HK-2 (cell line): ENCODE results near the gene SAMD14.

Experiments used
- DNase-seq: peaks from one replicate; pipeline ENCODE4 v3.0.0-alpha.2; 2018; ENCODE audit not compliant: unreplicated experiment

SAMD14 gene

DNA sequence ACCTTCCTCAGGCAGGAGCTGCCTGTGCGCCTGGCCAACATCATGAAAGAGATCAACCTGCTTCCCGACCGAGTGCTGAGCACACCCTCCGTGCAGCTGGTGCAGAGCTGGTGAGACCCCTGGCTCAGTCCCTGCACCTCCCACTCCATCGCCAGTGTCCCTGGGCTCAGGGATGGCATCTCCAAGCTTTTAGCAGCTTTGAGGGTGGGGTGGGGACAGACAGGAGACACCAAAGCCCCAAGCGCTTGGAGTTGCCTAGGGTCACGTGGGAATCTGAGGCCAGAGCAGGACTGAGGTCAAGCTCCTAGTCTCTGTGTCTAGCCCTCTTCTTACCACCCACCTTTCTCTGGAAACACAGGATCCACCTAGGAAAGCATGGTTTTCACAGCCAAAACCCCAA, 32.5 kb downstream of the SAMD14 start:
- no peak for DNase-seq

DNA sequence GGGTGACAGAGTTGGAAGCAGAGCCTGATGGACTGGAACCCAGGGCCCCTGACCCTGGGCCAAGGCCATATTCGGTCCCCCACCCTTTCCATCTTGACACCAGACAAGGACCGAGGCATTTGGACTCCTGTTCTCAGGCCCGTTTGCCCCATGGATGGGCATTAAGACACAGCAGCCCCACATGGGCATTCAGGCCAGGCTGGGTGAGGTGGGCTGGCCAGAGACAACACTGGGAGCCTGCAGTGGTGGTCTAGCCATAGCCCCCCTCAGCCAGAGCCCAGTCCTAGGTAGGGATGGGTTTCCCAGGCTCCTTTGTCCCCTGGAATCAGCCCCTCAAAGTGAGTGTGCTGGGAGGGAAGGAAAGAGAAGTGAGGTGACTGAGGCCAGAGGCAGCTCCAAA, 33.2 kb downstream of the SAMD14 start:
- no peak for DNase-seq

DNA sequence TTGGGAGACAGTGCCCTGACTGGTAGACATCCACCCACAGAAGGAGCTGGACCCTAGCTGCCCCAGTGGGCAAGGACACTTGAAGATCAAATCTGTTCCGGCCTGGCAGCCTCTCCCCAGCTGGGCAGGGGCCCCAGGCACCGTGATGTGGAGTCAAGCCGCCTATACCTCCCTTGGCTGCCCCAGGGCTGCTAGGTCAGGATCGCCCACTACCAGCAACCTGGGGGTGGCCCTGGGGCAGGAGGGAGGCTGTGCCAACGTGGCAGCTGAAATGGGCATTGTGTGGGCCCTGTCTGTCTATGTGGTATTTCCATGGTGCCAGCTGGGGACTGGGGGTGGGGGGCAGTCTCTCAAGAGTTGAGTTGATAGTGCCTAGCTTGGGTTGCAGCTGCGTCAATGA, 33.9 kb downstream of the SAMD14 start:
- no peak for DNase-seq

DNA sequence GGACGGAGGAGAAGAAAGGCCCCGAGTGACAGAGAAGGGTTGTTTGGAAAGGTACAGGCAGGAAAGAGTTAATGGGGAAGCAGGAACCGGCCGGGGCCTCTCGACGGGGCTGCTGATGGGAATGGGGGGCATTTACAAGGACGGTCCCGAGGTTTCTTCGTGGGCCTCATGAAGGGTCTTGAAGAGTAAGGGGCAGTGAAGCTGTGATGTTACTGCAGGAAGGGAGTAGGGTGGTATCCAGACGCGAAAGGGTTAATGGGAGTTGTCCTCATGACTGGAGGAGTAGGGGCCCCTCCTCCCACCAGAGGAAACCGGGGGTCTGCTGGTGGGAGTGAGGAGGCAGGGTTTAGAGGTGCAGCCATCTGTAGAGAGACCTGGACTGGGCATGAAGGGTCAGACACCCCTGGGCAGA, 34.3 kb downstream of the SAMD14 start:
- no peak for DNase-seq

DNA sequence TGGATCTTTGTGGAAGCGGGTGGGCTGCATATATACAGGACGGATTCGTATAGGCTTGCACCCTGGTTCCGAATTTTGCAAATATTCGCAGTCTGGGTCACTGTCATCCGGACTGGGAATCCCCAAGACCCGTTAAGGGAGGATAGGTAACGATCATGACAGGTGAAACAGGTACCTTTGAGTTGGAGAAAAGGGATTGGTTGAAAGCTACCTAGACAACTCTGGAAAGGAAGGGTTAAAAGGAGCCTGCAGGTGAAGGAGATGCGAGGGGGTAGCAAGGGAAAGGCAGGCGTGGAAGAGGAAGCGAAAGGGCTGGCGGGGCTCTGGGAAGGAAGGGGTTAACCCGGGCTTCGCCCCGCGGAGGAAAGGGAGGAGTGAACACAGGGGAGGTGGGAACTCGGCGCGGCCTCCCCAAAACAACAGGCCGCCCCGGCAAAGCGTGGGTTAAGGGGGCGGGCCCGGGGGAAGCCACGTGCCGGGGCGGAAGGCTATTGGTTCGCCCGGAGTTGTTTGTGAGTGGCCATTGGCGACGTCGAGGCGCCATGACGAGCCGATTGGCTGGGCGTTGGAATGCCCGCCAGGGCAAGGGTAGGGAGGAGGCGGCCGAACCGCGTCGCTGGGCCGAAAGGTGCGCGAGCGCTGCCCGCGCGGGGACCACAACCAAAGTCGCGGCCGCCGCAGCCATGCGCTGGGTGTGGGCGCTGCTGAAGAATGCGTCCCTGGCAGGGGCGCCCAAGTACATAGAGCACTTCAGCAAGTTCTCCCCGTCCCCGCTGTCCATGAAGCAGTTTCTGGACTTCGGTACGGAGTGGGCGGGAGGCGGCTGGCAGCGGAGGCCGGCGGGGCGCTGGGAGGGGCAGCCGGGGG, 35.0 kb downstream of the SAMD14 start, which contains the start of gene PDK2:
Gene PDK2, plus strand, starts transcription at position 599 of the 867 bp plus-strand sequence. Its CDS starts 85 bp downstream, at position 684.
- DNase-seq = peak; percentile 95

DNA sequence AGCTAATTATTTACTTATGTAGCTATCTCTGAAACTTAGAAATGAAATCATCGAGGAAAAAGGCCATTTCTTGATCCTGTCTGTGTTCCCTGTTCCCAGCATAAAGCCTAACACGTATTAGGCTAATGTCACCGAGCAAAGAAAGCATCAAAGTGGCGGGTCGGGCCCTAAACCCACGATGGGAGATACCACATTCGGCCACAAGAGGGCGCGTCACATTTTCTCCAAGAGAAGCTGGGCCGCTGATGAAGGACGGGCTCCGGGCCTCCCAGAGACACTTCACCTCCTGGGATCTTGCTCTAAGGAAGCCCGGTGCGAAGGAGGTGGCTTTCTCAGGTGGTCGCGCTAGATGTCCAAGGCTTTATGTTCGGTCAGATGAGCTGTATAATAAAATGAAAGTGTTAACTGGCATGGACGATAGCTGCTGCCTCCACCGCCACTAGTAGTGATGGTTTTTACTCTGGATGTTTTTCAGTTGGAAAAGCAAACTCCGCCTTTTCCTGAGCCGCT, 35.7 kb downstream of the SAMD14 start:
- DNase-seq = peak; percentile 91

DNA sequence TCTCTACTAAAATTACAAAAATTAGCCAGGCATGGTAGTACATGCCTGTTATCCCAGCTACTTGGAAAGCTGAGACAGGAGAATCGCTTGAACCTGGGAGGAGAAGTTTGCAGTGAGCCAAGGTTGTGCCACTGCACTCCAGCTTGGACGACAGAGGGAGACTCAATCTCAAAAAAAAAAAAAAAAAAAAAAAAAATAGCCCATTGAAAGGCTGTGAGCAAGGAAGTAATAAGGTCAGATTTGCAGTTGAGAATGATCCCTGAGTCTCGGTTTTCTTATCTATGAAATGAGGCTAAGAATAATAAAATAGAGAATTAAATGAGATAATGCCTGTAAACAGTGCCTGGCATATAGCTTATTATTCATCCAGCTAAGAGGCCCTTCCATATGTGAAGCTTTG, 36.2 kb downstream of the SAMD14 start:
- no peak for DNase-seq

DNA sequence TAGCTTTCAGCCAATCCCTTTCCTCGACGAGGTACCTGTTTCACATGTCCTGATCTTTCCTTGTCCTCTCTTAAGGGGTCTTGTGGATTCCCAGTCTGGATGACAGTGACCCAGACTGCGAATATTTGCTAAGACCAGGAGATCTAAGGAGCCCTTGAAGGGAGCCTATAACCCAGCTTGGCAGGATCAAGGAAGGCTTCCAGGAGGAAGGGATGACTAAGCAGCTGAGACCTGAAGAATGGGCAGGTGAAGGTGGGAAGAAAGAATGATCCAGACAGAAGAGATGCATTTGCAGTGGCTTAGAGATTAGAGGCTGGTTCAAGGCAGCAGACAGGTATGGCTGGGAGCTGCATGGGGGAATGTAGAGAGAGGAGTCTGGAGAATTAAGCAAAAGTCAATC, 36.7 kb downstream of the SAMD14 start:
- DNase-seq = no peak

DNA sequence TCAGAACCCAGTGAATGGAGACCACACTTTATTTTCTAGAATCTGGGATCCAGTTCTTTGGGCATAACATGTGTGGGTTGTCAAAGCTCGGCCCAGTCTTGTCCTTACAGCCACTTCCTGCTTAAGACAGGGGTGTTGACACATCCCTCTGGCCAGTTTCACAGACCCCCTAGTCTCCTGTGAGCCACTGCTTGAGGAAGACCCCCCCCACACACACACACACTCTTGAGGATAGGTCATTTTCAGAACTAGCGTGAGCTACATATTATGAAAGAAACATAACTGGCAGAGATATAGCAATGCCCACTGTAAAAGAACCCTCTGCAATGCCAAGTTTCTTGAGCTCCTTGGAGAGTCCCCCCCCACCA, 38.1 kb downstream of the SAMD14 start:
- DNase-seq = no peak

DNA sequence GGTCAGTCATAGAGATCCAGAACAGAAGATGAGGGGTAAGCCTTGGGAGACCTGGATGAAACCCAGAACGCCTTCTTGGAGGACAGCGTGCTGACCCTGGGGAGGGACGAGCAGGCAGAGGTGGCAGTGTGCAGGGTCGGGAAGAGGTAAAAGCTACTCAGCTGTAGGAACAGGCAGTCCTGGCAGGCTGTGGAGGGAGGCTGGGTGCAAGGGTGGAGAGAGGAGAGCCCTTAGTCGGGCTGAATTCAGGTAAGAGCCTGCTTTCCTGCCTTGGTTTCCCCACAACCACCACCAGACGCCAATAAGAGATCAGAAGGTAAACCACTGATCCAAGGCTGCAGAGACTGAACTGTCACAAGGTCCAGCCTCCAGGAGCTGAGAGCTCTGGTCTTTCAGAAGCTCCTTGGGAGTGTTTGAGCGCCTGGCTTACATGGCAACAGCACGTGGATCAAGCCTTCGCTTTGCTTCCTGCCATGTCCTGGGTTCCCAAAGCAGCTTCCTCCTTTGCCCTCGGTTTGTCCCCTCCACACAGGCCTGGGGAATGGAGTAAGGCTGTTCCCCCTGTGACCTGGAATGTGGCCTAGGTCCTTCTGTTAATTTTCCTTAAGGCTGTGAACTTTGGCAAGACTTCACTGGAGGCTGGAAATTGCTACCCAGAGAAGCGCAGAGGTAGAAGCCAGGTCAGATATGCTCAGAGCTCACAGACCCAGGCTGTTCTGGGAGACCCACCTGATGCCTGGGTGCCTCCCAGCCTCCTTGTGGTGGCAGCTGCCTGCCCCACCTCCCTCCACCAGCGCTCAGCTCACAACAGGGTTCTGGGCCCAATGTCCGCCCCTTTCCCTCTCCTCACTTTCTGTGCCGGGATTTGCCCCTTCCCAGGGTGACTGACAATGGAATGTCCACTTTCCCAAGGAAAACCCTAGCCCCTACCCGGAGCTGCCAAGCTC, 38.7 kb downstream of the SAMD14 start:
- peak; percentile 31 for DNase-seq

DNA sequence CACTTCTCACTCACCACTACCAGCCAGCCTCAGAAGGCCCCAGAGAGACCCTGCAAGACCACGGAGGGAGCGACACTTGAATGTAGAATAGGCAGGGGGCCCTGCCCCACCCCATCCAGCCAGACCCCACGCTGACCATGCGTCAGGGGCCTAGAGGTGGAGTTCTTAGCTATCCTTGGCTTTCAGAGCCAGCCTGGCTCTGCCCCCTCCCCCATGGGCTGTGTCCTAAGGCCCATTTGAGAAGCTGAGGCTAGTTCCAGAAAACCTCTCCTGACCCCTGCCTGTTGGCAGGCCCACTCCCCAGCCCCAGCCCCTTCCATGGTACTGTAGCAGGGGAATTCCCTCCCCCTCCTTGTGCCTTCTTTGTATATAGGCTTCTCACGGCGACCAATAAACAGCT, 39.9 kb downstream of the SAMD14 start:
- no peak for DNase-seq

DNA sequence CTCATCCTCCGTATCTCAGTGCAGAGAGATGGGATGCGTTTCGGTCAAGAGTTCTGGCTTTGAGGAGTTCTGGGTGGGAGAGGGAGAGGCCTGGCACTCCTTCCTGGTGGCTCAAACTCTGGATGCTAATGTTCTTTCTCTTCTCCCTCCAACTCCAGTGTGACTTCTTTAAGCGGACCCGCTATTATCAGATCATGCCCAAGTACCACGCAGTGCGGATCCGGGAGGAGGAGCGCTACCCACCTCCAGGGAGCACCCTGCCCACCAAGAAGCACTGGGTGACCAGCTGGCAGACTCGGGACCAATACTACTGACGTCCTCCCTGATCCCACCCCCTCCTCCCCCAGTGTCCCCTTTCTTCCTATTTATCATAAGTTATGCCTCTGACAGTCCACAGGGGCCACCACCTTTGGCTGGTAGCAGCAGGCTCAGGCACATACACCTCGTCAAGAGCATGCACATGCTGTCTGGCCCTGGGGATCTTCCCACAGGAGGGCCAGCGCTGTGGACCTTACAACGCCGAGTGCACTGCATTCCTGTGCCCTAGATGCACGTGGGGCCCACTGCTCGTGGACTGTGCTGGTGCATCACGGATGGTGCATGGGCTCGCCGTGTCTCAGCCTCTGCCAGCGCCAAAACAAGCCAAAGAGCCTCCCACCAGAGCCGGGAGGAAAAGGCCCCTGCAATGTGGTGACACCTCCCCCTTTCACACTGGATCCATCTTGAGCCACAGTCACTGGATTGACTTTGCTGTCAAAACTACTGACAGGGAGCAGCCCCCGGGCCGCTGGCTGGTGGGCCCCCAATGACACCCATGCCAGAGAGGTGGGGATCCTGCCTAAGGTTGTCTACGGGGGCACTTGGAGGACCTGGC, 40.8 kb downstream of the SAMD14 start:
- no peak for DNase-seq

DNA sequence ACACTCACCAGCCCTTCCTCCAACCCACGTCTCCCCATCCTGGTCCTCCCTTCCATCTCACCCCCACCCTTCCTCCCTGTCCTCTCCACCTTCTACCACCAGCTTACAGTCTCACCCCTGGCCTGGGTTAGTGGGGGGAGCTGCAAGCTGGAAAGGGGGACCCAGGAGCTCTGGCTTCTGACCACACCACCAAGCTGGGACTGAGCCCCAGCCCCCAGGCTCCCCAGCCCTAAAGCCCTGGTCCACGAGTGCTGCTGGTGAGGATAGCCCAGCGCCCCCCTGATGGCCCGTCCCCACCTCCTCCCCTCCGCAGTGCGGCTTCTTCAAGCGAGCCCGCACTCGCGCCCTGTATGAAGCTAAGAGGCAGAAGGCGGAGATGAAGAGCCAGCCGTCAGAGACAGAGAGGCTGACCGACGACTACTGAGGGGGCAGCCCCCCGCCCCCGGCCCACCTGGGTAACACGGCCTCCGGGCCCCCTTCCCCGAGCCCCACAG, 42.0 kb downstream of the SAMD14 start:
- no peak for DNase-seq

DNA sequence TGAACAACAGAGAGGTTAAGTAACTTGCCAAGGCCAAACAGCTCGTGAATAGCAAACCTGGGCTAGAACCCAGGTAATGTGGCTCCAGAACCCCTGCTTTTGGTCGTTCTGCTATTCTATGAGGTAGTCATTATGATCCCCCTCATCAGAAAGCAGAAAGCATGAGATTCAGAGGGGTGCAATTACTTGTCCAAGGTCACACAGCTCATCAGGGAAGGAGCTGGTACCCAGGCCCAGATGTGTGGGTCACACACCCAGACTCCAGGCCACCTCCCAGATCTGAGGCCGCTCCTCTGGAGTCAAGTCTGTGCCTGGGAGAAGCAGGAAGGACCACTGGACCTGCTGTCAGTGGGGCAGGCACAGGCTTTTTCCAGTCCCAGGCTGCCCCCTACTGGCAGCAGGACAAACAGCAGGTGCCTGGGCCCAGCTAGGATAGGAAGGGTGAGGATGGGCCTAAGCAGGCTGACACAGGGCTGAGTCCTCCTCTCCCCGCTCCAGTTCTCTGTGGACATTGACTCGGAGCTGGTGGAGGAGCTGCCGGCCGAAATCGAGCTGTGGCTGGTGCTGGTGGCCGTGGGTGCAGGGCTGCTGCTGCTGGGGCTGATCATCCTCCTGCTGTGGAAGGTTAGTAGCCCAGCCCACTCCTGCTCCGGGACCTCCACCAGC, 42.6 kb downstream of the SAMD14 start:
- DNase-seq = peak; percentile 79

DNA sequence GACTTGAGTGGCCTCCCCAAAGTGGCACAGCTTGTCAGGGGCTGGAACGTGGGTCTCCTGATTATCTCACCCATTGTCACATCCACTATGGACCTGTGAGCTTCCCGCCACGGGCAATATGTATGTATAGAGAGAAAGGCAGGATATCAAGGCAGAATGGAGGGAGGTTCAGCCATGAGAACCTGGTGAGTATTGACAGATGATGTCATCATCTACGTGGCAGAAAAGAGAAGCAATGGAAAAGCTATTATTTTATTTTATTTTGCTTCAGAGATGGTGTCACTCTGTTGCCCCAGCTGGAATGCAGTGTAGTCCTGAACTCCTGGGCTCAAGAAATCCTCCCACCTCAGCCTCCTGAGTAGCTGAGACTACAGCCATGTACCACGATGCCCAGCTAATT, 48.2 kb downstream of the SAMD14 start:
- DNase-seq = no peak

DNA sequence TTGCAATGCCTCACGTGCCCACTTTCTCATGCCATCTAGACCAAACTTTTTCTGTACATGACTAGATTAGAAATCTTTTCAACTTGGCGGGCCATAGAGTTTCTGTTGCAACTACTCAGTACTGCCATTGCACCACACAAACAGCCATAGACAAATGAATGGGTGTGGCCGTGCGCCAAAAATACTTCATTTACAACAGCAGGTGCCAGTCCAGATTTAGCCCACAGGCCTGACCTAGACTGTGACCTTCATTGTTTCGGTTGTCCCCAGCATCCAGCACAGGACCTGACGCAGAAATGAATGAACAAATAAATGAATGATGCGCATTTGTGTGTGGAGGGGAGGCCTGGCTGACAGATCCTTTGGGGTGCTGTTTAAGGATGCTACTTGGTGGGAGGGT, 49.1 kb downstream of the SAMD14 start:
- no peak for DNase-seq

DNA sequence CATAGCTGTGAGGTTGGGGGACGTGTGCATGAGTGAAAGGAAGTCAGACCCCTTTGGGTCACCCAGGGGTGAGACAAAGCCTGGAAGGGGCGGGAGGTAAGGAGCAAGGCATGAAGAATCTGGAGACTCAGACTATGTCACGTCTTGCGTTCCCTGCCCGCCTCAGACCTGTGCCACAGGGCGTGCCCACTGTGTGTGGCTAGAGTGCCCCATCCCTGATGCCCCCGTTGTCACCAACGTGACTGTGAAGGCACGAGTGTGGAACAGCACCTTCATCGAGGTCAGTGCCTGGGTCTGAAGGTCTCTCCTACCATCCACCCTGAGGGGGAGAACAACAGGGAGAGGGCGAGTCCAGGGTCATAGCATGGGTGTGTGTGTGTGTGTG, 49.9 kb downstream of the SAMD14 start:
- no peak for DNase-seq

DNA sequence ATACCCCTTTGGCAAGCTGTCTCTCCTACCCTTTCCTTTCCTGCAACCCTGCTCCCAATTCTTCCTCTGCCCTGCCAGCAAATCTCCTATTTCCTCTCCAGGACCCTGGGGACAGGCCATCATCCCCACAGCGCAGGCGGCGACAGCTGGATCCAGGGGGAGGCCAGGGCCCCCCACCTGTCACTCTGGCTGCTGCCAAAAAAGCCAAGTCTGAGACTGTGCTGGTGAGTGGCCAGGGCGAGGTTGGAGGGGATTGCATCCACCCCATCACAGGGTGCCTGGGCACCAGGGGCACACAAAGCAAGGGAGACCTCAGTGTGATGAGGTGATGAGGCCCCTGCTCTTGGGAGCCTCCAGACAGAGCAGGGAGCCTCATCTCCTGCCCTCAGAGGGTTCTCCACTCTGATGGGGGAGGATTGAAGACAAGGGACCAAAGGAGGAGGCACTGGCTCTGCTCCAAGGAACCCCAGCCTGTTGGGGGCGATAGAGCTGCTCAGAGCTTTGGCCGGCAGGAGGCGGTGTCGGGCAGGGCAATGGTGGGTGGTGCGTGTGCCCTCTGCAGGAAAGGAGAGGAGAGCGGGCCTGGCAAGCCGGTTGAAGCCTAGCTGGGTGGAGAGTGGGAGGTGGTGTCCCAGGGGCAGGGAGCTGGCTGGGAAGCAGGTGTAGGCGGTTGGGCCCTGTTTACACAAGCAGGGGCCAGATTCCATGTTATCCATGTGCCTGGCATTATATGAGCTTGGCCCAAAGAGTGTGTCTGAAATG, 50.4 kb downstream of the SAMD14 start:
- DNase-seq = no peak

DNA sequence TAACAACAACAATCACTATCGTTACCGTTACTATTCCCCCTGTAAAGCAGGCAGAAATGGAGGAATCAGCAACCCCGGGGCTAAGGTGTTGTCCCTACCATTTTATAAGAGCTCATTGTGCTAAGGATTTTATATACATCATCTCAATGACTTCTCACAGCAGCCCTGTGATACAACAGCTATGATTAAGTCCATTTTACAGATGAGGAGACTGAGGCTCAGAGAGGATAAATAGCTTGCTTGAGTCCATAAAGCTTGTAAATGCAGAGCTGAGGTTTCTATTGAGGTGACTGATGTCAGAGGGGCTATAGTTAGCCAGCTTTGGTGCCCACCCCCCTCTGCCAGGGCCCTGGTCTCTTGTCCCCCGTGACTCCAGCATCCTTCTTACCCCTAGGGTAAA, 51.5 kb downstream of the SAMD14 start:
- no peak for DNase-seq

DNA sequence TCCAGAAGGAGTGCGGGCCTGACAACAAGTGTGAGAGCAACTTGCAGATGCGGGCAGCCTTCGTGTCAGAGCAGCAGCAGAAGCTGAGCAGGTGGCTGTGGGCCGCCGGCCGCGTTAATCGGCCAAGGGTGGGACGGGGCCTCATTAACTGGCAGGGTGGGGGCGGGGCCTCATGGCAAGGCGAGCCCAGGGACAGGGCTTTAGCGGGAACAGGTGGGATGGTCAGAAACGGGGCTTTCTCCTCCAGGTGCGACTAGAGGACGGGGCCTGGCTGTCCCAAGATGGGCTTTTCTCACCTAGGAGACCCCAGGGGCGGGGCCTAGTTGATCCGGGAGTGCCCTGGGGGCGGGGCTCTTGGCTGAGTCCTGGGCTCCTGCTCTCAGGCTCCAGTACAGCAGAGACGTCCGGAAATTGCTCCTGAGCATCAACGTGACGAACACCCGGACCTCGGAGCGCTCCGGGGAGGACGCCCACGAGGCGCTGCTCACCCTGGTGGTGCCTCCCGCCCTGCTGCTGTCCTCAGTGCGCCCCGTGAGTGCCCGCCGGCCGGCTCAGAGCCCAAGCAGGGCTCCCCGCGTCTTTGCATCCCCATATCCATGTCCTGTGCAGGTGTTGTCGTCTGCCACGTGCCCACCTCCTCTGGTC, 53.2 kb downstream of the SAMD14 start:
- no peak for DNase-seq
